GM23338 (cell line): ENCODE measurements around the gene RMND5A. TPM values are rescaled to one million over a fixed set of nuclear protein-coding genes. Genes with fewer than 3 reads are reported as not detected.

Experiments used
- ATAC-seq: fragments of 200-7000 bp; cut with Tn5 transposase; 3 replicates; pipeline ENCODE4 v1.9.1; 2020
- DNase-seq: peaks from one replicate; pipeline ENCODE4 v3.0.0-alpha.2; 2015; ENCODE audit warnings: low spot score
- H2AFZ ChIP-seq: fragments of 200-600 bp; sonication (generic); 2 replicates; pipeline ENCODE4 v1.8.0; 2016; ENCODE audit warnings: antibody characterized with exemption, mild to moderate bottlenecking, moderate library complexity
- H3F3A ChIP-seq: fragments of 200-600 bp; sonication (generic); replicated peaks from 2 replicates; pipeline ENCODE4 v1.8.0; 2017; ENCODE audit warnings: antibody characterized with exemption, mixed run types, low read depth
- H3K27ac ChIP-seq: fragments of 200-600 bp; sonication (generic); 2 replicates; pipeline ENCODE4 v1.6.1; 2016; ENCODE audit warnings: low read depth
- H3K27me3 ChIP-seq: fragments of 200-600 bp; sonication (generic); 2 replicates; pipeline ENCODE4 v1.8.0; 2016; ENCODE audit warnings: mild to moderate bottlenecking, mixed run types, moderate library complexity; ENCODE audit not compliant: insufficient read depth
- H3K36me3 ChIP-seq: fragments of 200-600 bp; sonication (generic); 2 replicates; pipeline ENCODE4 v1.8.0; 2016; ENCODE audit warnings: mild to moderate bottlenecking; ENCODE audit not compliant: insufficient read depth
- H3K4me1 ChIP-seq: fragments of 200-600 bp; sonication (generic); 2 replicates; pipeline ENCODE4 v1.8.0; 2016; ENCODE audit warnings: mild to moderate bottlenecking, moderate library complexity; ENCODE audit not compliant: insufficient read depth
- H3K4me2 ChIP-seq: fragments of 200-600 bp; sonication (generic); 2 replicates; pipeline ENCODE4 v1.7.1; 2017; ENCODE audit warnings: mixed run types
- H3K4me3 ChIP-seq: fragments of 200-600 bp; sonication (generic); 2 replicates; pipeline ENCODE4 v1.6.1; 2016; ENCODE audit warnings: mixed run types
- H3K79me2 ChIP-seq: fragments of 200-600 bp; sonication (generic); replicated peaks from 2 replicates; pipeline ENCODE4 v1.8.0; 2017; ENCODE audit warnings: mild to moderate bottlenecking; ENCODE audit not compliant: insufficient read depth
- H3K9me2 ChIP-seq: fragments of 200-600 bp; sonication (generic); 2 replicates; pipeline ENCODE4 v1.8.0; 2017; ENCODE audit not compliant: insufficient read depth
- H4K20me1 ChIP-seq: fragments of 200-600 bp; sonication (generic); replicated peaks from 2 replicates; pipeline ENCODE4 v1.8.0; 2017; ENCODE audit warnings: mild to moderate bottlenecking; ENCODE audit not compliant: insufficient read depth
- H3K27ac Mint-ChIP-seq: 2 replicates; pipeline ENCODE4 v1.8.0; 2020; ENCODE audit warnings: inconsistent platforms, mild to moderate bottlenecking, moderate library complexity, mixed read lengths
- H3K27me3 Mint-ChIP-seq: 3 replicates; pipeline ENCODE4 v1.8.0; 2022; ENCODE audit warnings: low read depth, mild to moderate bottlenecking, moderate library complexity, mixed read lengths, inconsistent platforms; ENCODE audit not compliant: insufficient read depth, poor library complexity
- H3K36me3 Mint-ChIP-seq: 3 replicates; pipeline ENCODE4 v1.8.0; 2021; ENCODE audit warnings: low read depth, mild to moderate bottlenecking, inconsistent platforms, moderate library complexity, mixed read lengths
- H3K4me1 Mint-ChIP-seq: 3 replicates; pipeline ENCODE4 v1.8.0; 2020; ENCODE audit warnings: mild to moderate bottlenecking, inconsistent platforms, mixed read lengths
- H3K4me3 Mint-ChIP-seq: 3 replicates; pipeline ENCODE4 v1.8.0; 2021; ENCODE audit warnings: moderate library complexity, mild to moderate bottlenecking, inconsistent platforms, mixed read lengths
- H3K9me3 Mint-ChIP-seq: 3 replicates; pipeline ENCODE4 v1.8.0; 2020; ENCODE audit warnings: moderate library complexity, mild to moderate bottlenecking, inconsistent platforms, mixed read lengths
- CREB1 ChIP-seq: fragments of 250-450 bp; sonication (Bioruptor Pico); IDR thresholded peaks from 2 replicates; pipeline ENCODE4 v1.5.0; 2020; ENCODE audit warnings: low read depth, mild to moderate bottlenecking, moderate library complexity
- CTCF ChIP-seq, 2 experiments: fragments of 200-600 bp in 1 of 2; sonication (generic) in 1 of 2; conservative IDR thresholded peaks; 2 replicates each; pipeline versions ENCODE4 v1.5.1 to v1.6.1; 2016 to 2017; ENCODE audit warnings: antibody characterized with exemption in 2 of 2, low read depth in 2 of 2, mild to moderate bottlenecking in 2 of 2, moderate library complexity in 1 of 2
- ETS1 ChIP-seq: IDR thresholded peaks from 2 replicates; pipeline ENCODE4 v1.6.1; 2016; ENCODE audit warnings: antibody characterized with exemption
- EZH2 ChIP-seq: fragments of 200-600 bp; sonication (generic); IDR thresholded peaks from one replicate; pipeline ENCODE4 v1.8.0; 2017; ENCODE audit warnings: antibody characterized with exemption, mild to moderate bottlenecking, low read depth; ENCODE audit not compliant: unreplicated experiment
- EZH2phosphoT487 ChIP-seq: fragments of 200-600 bp; sonication (generic); IDR thresholded peaks from one replicate; pipeline ENCODE4 v1.8.1; 2018; ENCODE audit warnings: antibody characterized with exemption; ENCODE audit not compliant: unreplicated experiment
- JUNB ChIP-seq: IDR thresholded peaks from one replicate; pipeline ENCODE4 v1.6.1; 2016; ENCODE audit warnings: antibody characterized with exemption; ENCODE audit not compliant: unreplicated experiment
- NANOG ChIP-seq: IDR thresholded peaks from 2 replicates; pipeline ENCODE4 v1.6.1; 2016; ENCODE audit warnings: antibody characterized with exemption, borderline replicate concordance
- POLR2AphosphoS5 ChIP-seq: IDR thresholded peaks from 2 replicates; pipeline ENCODE4 v1.6.1; 2016; ENCODE audit warnings: antibody characterized with exemption, low read depth
- REST ChIP-seq: IDR thresholded peaks from one replicate; pipeline ENCODE4 v1.6.1; 2018; ENCODE audit warnings: antibody characterized with exemption; ENCODE audit not compliant: unreplicated experiment
- STAT1 ChIP-seq: IDR thresholded peaks from one replicate; pipeline ENCODE4 v1.6.1; 2016; ENCODE audit warnings: antibody characterized with exemption; ENCODE audit not compliant: unreplicated experiment
- ZNF114 ChIP-seq: fragments of 250-450 bp; sonication (Bioruptor Pico); IDR thresholded peaks from 2 replicates; pipeline ENCODE4 v1.5.0; 2020; ENCODE audit warnings: mild to moderate bottlenecking, moderate library complexity
- ZNF331 ChIP-seq: fragments of 250-450 bp; sonication (Bioruptor Pico); IDR thresholded peaks from 2 replicates; pipeline ENCODE4 v1.5.0; 2020; ENCODE audit warnings: low read depth, mild to moderate bottlenecking, moderate library complexity
- ZNF462 ChIP-seq: fragments of 250-450 bp; sonication (Bioruptor Pico); IDR thresholded peaks from 2 replicates; pipeline ENCODE4 v1.5.0; 2020; ENCODE audit warnings: mild to moderate bottlenecking, moderate library complexity
- polyA plus RNA-seq: library from polyadenylated mRNA; unstranded; fragments of >200 nt; fragmentation: Nextera tagmentation; extraction: Ambion mirVana; gene quantifications from 2 replicates; pipeline ENCODE4 v1.2.1, GENCODE V29; 2016
- total RNA-seq: library from RNA; depleted of rRNA; stranded (reverse); fragments of >200 nt; shearing (Covaris generic); gene quantifications from 2 replicates; pipeline ENCODE4 v1.2.3, GENCODE V29; 2014

RMND5A gene
- total and polyA plus RNA-seq, 2 experiments from 2014 or later: 24.0 to 87.9 TPM

- H3K27me3 Mint-ChIP-seq: peaks cover 10% of the 10 kb centered on the region
- H3K27ac ChIP-seq: no peak overlapping the region
- H4K20me1 ChIP-seq: no peaks in the 10 kb centered on the region
- DNase-seq: no peak
- TF ChIP-seq ZNF462 (CRISPR knock-in tag) (no peak), ETS1 (no peak), ZNF331 (CRISPR knock-in tag) (no peak), REST (no peak), POLR2AphosphoS5 (no peak), EZH2phosphoT487 (no peak), NANOG (no peak), JUNB (no peak), ZNF114 (CRISPR knock-in tag) (no peak), STAT1 (no peak), CREB1 (CRISPR knock-in tag) (no peak), EZH2 (no peak), CTCF (conservative IDR thresholded peaks at IDR 0.05; ENCODE audit: low read depth in 2 of 2) (no peak)
- no peaks in the 10 kb centered on the region for H3K79me2 ChIP-seq
- H3K4me2 ChIP-seq: no peak overlapping the region
- H3K36me3 Mint-ChIP-seq: peaks cover 3% of the 10 kb centered on the region; the same call in 1 of the 3 replicates
- no peaks in the 10 kb centered on the region for H3K4me1 ChIP-seq
- H2AFZ ChIP-seq: no peak overlapping the region
- H3K9me2 ChIP-seq: no peaks in the 10 kb centered on the region
- peaks cover 5% of the 10 kb centered on the region; the same call in 2 of the 3 replicates for H3K4me1 Mint-ChIP-seq
- no peaks in the 10 kb centered on the region for H3F3A ChIP-seq
- no peak overlapping the region for H3K27ac Mint-ChIP-seq
- H3K36me3 ChIP-seq: no peaks in the 10 kb centered on the region
- no peak overlapping the region for H3K4me3 Mint-ChIP-seq
- no peaks in the 10 kb centered on the region for H3K27me3 ChIP-seq
- H3K4me3 ChIP-seq: no peak overlapping the region
- no peak for ATAC-seq
- peaks cover 13% of the 10 kb centered on the region; the same call in 2 of the 3 replicates for H3K9me3 Mint-ChIP-seq
Measured at GRCh38 chr2:86825036-86825692, 105.1 kb downstream of the RMND5A start.
